Sigmoid colon (tissue), 7 donors: Measurements from ENCODE around the gene PRPF4. TPM values are rescaled to one million over a fixed set of nuclear protein-coding genes. Genes with fewer than 3 reads are reported as not detected.
A peak's percentile ranks its signal among the peaks of the same experiment; 100 is the strongest.

Source experiments
- DNase-seq: peaks from one replicate; pipeline ENCODE4 v3.0.0-alpha.2; 2019
- H3K27ac ChIP-seq, 4 donors: fragments of 200-600 bp; sonication (generic); one replicate each; pipeline ENCODE4 v1.5.1; 2016 to 2019; ENCODE audit warnings: mild to moderate bottlenecking in 1 of 4
- H3K27me3 ChIP-seq, 3 donors: fragments of 200-600 bp; sonication (generic); one replicate each; pipeline ENCODE4 v1.5.1; 2019; ENCODE audit warnings: mild to moderate bottlenecking in 1 of 3
- H3K36me3 ChIP-seq, 4 donors: fragments of 200-600 bp; sonication (generic); one replicate each; pipeline ENCODE4 v1.5.1; 2016 to 2019
- H3K4me1 ChIP-seq, 4 donors: fragments of 200-600 bp; sonication (generic); one replicate each; pipeline ENCODE4 v1.5.1; 2017 to 2019
- H3K4me3 ChIP-seq, 4 donors: fragments of 200-600 bp; sonication (generic); one replicate each; pipeline ENCODE4 v1.5.1; 2017 to 2019; ENCODE audit warnings: mild to moderate bottlenecking in 2 of 4, moderate library complexity in 1 of 4
- H3K9me3 ChIP-seq, 4 donors: fragments of 200-600 bp in 3 of 4; sonication (generic) in 3 of 4; one replicate each; pipeline versions ENCODE4 v1.5.1 to v1.6.1; 2013 to 2019
- CTCF ChIP-seq, 4 experiments: fragments of 450-650 bp in 3 of 4; fragments of 200-600 bp in 1 of 4; IDR thresholded peaks; one replicate each; pipeline ENCODE4 v1.5.1; 2016 to 2019; ENCODE audit warnings: antibody characterized with exemption in 4 of 4, mild to moderate bottlenecking in 3 of 4, moderate library complexity in 2 of 4
- EP300 ChIP-seq, 4 donors: sonication (generic); formaldehyde crosslinking; IDR thresholded peaks; one replicate each; pipeline ENCODE4 v1.6.1; 2017; ENCODE audit warnings: antibody characterized with exemption in 4 of 4
- POLR2A ChIP-seq, 2 donors: fragments of 450-650 bp; IDR thresholded peaks; one replicate each; pipeline ENCODE4 v1.6.1; 2016; ENCODE audit warnings: antibody characterized with exemption in 2 of 2, mild to moderate bottlenecking in 2 of 2, moderate library complexity in 2 of 2
- POLR2AphosphoS5 ChIP-seq, 4 donors: sonication (generic); formaldehyde crosslinking; IDR thresholded peaks; one replicate each; pipeline ENCODE4 v1.6.1; 2017; ENCODE audit warnings: antibody characterized with exemption in 4 of 4
- WGBS, 2 donors: extraction: QIAGEN DNeasy Blood & Tissue Kit; methylation state at CpG; one replicate each; pipeline ENCODE4 v1.1.7; 2013; 5-methylcytosine and 5-hydroxymethylcytosine counted together
- intact Hi-C: fragments of 100-400 bp; cut with DNase I; formaldehyde crosslinking; loops from one replicate; pipeline ENCODE4 v1.15.1; 2023
- polyA plus RNA-seq, 3 donors: library from polyadenylated mRNA; stranded (reverse); fragments of 200-250 nt; gene quantifications; one replicate each; pipeline ENCODE4 v1.2.3, GENCODE V29; 2013
- total RNA-seq, 4 donors: library from RNA; depleted of rRNA; stranded (reverse); fragments of >200 nt; gene quantifications; one replicate each; pipeline ENCODE4 v1.1.0, GENCODE V29; 2016
- donor health status: healthy with polysubstance abuse.
- donor health status: Bipolar disorder and iron deficiency.
- donor health status: healthy.

Gene PRPF4
- total and polyA plus RNA-seq, 7 donors, result 7.9 to 21.4 (median 13.8) TPM

- Histone ChIP-seq H3K4me1 (no peaks in the 10 kb centered on the region), H3K9me3 (no peaks in the 10 kb centered on the region), H3K4me3 (no peak overlapping the region), H3K36me3 (peaks cover 0 to 23% (median 0%) of the 10 kb centered on the region in 4 donors), H3K27ac (no peak overlapping the region), H3K27me3 (no peaks in the 10 kb centered on the region)
- TF ChIP-seq POLR2AphosphoS5 (IDR thresholded peaks at IDR 0.05) (no peak), CTCF (IDR thresholded peaks at IDR 0.05) (no peak), EP300 (IDR thresholded peaks at IDR 0.05) (no peak)
- WGBS, 2 donors, result 83% methylated on average over 4 of the region's 4 CpGs
- no peak for DNase-seq
- intact Hi-C loops, result no loop called here
Observed at GRCh38 chr9:113331780-113332179, 56.3 kb downstream of the PRPF4 start.

- no peak for DNase-seq
- TF ChIP-seq CTCF (IDR thresholded peaks at IDR 0.05) (no peak), POLR2AphosphoS5 (IDR thresholded peaks at IDR 0.05) (no peak), POLR2A (IDR thresholded peaks at IDR 0.05) (no peak), EP300 (IDR thresholded peaks at IDR 0.05) (no peak)
- intact Hi-C loops, result no loop called here
Observed at GRCh38 chr9:113337714-113338113, 62.3 kb downstream of the PRPF4 start.

DNA sequence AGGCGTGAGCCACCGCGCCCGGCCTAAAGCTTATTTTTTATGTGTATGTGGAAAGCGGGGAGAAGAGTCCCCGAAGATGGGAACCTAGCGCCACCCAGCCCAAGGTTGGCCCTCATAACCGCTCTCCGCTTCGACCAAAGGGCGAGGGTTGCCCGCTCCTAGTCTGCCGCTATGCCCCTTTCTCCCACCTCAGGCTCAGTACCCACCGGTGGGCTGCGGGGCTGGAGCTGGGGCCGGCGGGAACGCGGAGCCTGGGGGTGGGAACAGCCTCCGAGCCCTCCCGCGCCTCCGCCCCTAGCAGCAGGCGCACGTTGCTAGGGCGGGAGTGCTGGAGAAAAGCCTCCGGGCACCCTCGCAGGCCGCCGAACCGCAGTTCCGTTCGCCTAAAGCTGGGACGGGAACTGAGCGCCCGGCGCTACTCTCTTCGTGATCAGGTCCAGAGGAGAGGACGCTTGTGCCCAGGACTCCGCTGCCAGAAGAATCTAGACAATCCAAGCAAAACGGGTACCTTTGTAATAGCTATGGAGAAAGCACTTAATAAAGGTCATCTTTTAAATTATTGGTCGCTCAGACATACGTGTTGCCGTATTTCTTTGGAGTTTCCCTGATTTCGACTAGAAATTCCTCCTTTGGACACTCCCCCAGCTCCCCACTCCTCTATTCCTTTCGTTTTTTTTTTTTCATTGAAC is 64.7 kb downstream of the PRPF4 start, which contains the start of gene WDR31:
TSS of gene WDR31 (minus strand) at position 265 of the 689 bp plus-strand sequence. CDS start 8,253 bp downstream, outside the sequence.
- H3K4me3 ChIP-seq, result peak within 1 kb of the TSS; percentile 66 to 84 (median 70)
- peak within 1 kb of the TSS; percentile 80 to 88 (median 88) for H3K27ac ChIP-seq
- TF ChIP-seq CTCF (IDR thresholded peaks at IDR 0.05) (no peak), POLR2A (IDR thresholded peaks at IDR 0.05) (peak in 1 of 2 donors; percentile 45), POLR2AphosphoS5 (IDR thresholded peaks at IDR 0.05) (peak; percentile 73 to 84 (median 82)), EP300 (IDR thresholded peaks at IDR 0.05) (no peak)
- peak; percentile 93 for DNase-seq
- no peaks in the 10 kb centered on the region for H3K27me3 ChIP-seq
- 1 to 2% methylated on average over 46 of the region's 46 CpGs for WGBS, 2 donors
- no peaks in the 10 kb centered on the region for H3K36me3 ChIP-seq
- intact Hi-C loops, result loop anchor here (1.0 to 10.0 kb wide), 4 partner anchors 37 to 245 kb away; partner anchors contain the start of genes ALAD, CDC26, HDHD3 and PRPF4
- H3K9me3 ChIP-seq, result no peaks in the 10 kb centered on the region
- H3K4me1 ChIP-seq, result peaks cover 0 to 38% (median 28%) of the 10 kb centered on the region in 4 donors

More at GRCh38 chr9:113337714-113338113, 62.3 kb downstream of the PRPF4 start:
- Histone ChIP-seq H3K27me3 (no peaks in the 10 kb centered on the region), H3K36me3 (no peaks in the 10 kb centered on the region), H3K9me3 (no peaks in the 10 kb centered on the region), H3K27ac (no peak overlapping the region), H3K4me3 (no peak overlapping the region), H3K4me1 (peaks cover 0 to 16% (median 11%) of the 10 kb centered on the region in 4 donors)
- WGBS, 2 donors, result 94 to 95% methylated on average over 2 of the region's 2 CpGs

GRCh38 chr9:113341712-113342410 is 66.4 kb downstream of the PRPF4 start:
- Histone ChIP-seq H3K9me3 (no peaks in the 10 kb centered on the region), H3K36me3 (no peaks in the 10 kb centered on the region), H3K27ac (peak overlapping the region in 1 of 4 donors; percentile 26), H3K4me3 (no peak overlapping the region), H3K4me1 (peaks cover 0 to 42% (median 28%) of the 10 kb centered on the region in 4 donors), H3K27me3 (no peaks in the 10 kb centered on the region)
- DNase-seq, result no peak
- TF ChIP-seq POLR2AphosphoS5 (IDR thresholded peaks at IDR 0.05), result no peak
- intact Hi-C loops, result loop anchor here (2.0 to 10.0 kb wide), 3 partner anchors 35 to 243 kb away; partner anchors contain the start of genes ALAD and HDHD3
- 34 to 61% methylated on average over 9 of the region's 9 CpGs for WGBS, 2 donors

Other genes with a start within 250 kb of the PRPF4 start
- gene ZFP37, start 218.9 kb upstream of the PRPF4 start, total RNA-seq, result 1 to 10 TPM; 2.9 to 7.4 (median 4.4) TPM
- under 1 TPM in 2 of 3 donors, not detected in 1; 0.60 to 0.99 TPM for gene ZFP37, start 218.9 kb upstream of the PRPF4 start, polyA plus RNA-seq
- 10 to 100 TPM in 2 of 4 donors, 1 to 10 TPM in 2; 4.5 to 12.5 (median 7.7) TPM for gene SLC31A2, start 124.7 kb upstream of the PRPF4 start, total RNA-seq
- 10 to 100 TPM; 10.8 to 19.9 (median 13.0) TPM for gene SLC31A2, start 124.7 kb upstream of the PRPF4 start, polyA plus RNA-seq
- 10 to 100 TPM; 18.8 to 22.5 (median 20.9) TPM for gene FKBP15, start 54.4 kb upstream of the PRPF4 start, total RNA-seq
- gene FKBP15, start 54.4 kb upstream of the PRPF4 start, polyA plus RNA-seq, result 10 to 100 TPM in 1 of 3 donors, 1 to 10 TPM in 2; 7.2 to 16.5 (median 9.5) TPM
- 1 to 10 TPM; 7.1 to 9.6 (median 8.6) TPM for gene SLC31A1, start 54.1 kb upstream of the PRPF4 start, total RNA-seq
- gene SLC31A1, start 54.1 kb upstream of the PRPF4 start, polyA plus RNA-seq, result 10 to 100 TPM in 2 of 3 donors, 1 to 10 TPM in 1; 4.2 to 28.0 (median 12.0) TPM
- gene CDC26, start 86 bp upstream of the PRPF4 start, total RNA-seq, result 10 to 100 TPM; 57.1 to 71.7 (median 66.2) TPM
- 10 to 100 TPM; 33.8 to 74.5 (median 64.5) TPM for gene CDC26, start 86 bp upstream of the PRPF4 start, polyA plus RNA-seq
- gene RNF183, start 27.7 kb downstream of the PRPF4 start, total RNA-seq, result not detected
- 1 to 10 TPM in 1 of 3 donors, not detected in 2; 2.3 TPM for gene RNF183, start 27.7 kb downstream of the PRPF4 start, polyA plus RNA-seq
- gene WDR31, start 64.6 kb downstream of the PRPF4 start, total RNA-seq, result 1 to 10 TPM; 1.8 to 3.9 (median 2.6) TPM
- 1 to 10 TPM; 1.2 to 2.0 (median 1.8) TPM for gene WDR31, start 64.6 kb downstream of the PRPF4 start, polyA plus RNA-seq
- under 1 TPM; 0.27 to 0.66 (median 0.32) TPM for gene BSPRY, start 73.9 kb downstream of the PRPF4 start, total RNA-seq
- 10 to 100 TPM; 14.4 to 23.6 (median 21.8) TPM for gene BSPRY, start 73.9 kb downstream of the PRPF4 start, polyA plus RNA-seq
- 10 to 100 TPM; 16.4 to 34.6 (median 25.6) TPM for gene HDHD3, start 101.3 kb downstream of the PRPF4 start, total RNA-seq
- gene HDHD3, start 101.3 kb downstream of the PRPF4 start, polyA plus RNA-seq, result 100 to 1,000 TPM; 113 to 158 (median 121) TPM
- 10 to 100 TPM; 14.8 to 31.0 (median 23.3) TPM for gene ALAD, start 125.6 kb downstream of the PRPF4 start, total RNA-seq
- 10 to 100 TPM; 37.0 to 50.2 (median 47.4) TPM for gene ALAD, start 125.6 kb downstream of the PRPF4 start, polyA plus RNA-seq
- gene POLE3, start 135.0 kb downstream of the PRPF4 start, total RNA-seq, result 10 to 100 TPM; 24.9 to 45.6 (median 39.1) TPM
- 10 to 100 TPM; 25.2 to 49.2 (median 27.0) TPM for gene POLE3, start 135.0 kb downstream of the PRPF4 start, polyA plus RNA-seq
- gene C9orf43, start 135.1 kb downstream of the PRPF4 start, total RNA-seq, result under 1 TPM in 3 of 4 donors, not detected in 1; 0.36 to 0.68 (median 0.55) TPM
- gene C9orf43, start 135.1 kb downstream of the PRPF4 start, polyA plus RNA-seq, result under 1 TPM in 2 of 3 donors, not detected in 1; 0.20 to 0.60 TPM
- gene RGS3, start 188.1 kb downstream of the PRPF4 start, total RNA-seq, result 10 to 100 TPM; 26.9 to 50.7 (median 42.0) TPM
- gene RGS3, start 188.1 kb downstream of the PRPF4 start, polyA plus RNA-seq, result 10 to 100 TPM; 32.4 to 43.6 (median 32.6) TPM